DMS 273 treated with DMSO at 0.1 percent for 48 hours (cell line): ENCODE measurements around the gene NFS1.

Experiments used
- DNase-seq: peaks from one replicate; lab custom pipeline; 2025; lab: John Stamatoyannopoulos, UW

The NFS1 gene

DNA sequence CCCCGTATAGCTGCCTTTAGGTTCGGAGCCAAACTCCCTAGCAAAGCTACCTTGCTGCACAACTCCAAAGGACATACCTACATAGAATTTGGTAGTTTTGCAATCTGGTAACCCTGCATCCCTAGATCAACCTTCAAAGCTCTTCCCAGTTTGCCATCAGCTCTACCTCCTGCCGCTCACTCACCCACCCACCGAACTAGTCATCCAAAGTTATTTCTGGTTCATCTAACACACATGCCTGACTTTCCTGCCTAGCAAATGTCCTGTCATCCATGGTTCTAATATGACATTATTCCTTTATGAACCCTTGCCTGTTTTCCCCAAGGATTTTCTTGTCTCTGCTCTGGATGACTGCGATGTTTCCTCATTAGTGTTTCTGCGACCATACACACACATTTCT, 61.9 kb downstream of the NFS1 start:
- DNase-seq, result no peak

DNA sequence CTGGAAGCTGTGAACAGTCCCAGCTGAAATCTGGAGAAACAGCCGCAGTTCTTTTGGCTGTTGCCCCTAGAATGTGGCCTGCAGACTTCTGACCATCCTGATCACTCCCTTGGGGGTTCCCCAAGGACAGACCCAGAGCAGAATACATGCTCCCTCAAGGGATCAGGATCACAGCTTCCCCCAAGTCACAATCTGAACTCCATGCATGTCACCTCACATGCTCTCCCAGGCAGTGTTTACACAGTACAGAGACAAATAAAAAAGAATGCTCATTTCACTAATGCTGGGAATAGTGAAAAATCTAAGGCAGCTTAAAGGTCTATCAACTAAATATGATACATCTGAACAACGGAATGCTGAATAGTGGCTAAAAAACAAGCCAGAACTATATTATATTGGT, 63.1 kb downstream of the NFS1 start:
- DNase-seq, result no peak

DNA sequence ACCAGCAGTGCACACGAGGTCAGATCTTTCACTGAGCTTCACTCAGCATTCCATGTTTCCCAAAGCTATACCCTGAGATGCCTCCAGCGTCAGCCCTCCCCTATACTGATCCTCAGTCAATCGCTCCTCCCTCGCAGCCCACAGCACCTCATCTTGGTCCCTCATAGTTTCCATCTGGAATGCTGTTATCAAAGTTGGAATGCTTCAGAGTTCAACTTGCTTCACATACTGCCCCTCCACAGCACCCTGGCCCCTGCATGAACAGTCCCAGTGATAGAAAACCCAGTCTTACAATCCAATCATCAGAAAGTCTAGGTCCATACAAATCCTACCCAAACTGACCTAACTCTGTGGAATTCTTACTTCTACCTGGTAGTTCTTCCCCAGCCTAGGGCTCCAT, 63.5 kb downstream of the NFS1 start:
- no peak for DNase-seq

DNA sequence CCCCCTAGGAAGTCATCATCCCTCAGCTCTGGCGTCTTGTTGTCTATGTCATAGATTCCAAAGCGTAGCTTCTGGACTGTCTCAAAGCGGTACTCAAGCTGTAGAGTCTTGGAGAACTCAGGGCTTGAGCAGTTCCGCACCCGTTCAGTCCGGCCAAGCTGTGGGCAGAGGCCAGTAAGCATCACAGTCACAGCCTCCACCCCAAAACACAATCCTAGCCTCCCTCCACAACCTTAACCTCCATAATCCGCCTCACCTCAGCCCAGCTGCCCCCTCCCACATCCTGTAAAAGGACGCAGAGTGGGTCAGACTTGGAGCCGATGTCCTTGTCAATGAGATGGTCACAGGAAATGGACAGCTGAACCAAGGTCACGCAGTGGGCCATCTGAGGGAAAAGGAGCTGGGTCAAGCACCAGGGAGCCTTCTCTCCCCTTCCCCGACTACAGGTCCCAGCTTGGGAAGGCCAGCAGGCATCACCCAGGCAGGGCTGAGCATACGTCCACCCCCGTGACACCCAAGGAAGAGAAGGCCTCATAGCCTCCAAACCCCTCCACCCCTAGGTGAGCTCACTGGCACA, 66.5 kb downstream of the NFS1 start:
- DNase-seq, result no peak

DNA sequence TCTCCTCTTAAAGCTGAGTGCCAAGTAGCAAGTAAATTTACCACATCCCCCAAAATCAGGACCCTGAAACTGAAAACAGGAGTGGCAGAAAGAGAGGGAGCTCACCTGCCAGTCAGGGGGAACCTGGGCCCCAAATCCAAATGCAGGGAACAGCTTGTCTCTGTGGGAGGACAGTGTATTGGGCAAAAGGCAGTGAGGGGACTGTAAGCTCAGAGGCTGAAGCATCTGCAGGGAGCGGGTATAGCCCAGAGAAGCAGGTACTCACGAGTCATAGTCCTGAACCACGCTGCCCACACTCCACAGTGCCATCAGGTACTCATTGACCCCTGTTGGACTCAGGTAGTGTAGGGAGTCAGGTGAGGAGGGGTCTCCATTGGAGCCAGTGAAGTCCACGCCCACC, 68.5 kb downstream of the NFS1 start:
- DNase-seq, result no peak

DNA sequence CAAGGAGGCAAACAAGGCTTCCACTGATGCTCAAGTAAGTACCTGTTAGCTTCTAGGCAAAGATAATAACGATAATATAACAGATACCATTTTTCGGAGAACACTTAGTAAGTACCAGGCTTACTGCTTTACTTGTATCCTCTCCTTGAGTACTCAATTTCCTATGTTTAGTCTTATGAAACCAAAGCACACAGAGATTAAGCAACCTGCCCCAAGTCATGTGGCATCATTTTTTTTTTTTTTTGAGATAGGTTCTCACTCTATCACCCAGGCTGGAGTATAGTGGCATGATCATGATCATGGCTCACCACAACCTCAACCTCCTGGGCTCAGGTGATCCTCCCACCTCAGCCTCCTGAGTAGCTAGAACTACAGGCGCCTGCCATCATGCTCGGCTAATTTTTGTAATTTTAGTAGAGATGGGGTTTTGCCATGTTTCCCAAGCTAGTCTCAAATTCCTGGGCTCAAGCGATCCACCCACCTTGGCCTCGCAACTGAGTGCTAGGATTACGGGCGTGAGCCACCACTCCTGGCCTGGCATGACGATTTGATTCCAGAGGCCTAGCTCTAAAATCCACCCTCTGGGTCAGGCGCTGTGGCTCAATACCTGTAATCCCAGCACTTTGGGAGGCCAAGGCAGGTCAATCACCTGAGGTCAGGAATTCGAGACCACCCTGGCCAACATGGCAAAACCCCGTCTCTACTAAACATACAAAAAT, 69.6 kb downstream of the NFS1 start:
- no peak for DNase-seq

DNA sequence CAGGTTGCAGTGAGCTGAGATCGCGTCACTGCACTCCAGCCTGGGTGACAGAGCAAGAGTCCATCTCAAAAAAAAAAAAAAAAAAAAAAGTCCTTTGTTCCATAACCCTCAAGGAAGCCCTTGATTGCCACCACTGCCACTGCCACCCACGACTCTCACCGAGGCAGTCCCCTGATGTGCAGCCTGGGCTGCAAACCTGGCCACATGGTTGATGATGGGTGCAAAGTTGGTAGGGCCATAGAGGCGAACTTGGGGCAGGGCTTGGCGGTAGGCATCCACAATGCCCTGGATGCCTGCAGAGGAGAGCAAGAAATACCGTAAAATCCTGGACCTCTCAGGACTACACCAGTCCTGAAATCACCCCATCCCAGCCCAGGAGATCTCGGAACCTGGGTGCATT, 72.0 kb downstream of the NFS1 start:
- DNase-seq, result no peak

DNA sequence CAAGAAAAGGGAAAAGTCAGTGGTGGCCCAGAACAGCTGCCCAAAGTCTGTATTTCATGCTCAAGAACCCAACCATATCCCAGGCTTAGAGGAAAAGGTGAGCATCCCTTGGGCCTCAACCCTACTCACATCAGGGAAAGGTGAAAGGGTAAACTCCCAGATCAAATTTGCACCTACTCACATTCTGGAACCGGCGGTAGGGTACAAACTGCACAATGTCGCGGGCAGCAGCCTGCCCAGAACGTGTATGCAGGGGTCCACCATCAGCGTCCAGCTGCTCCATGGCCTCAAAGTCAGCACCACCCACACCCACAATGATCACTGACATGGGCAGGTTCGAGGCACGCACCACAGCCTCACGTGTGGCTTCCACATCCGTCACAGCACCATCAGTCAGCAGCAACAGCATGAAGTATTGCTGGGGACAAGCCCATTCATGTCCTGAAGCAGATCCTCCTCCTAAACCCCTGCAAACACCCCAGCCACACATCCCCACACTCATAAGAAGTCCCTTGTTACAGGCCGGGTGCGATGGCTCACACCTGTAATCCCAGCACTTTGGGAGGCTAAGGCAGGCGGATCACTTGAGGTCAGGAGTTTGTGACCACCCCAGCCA, 72.7 kb downstream of the NFS1 start:
- no peak for DNase-seq

DNA sequence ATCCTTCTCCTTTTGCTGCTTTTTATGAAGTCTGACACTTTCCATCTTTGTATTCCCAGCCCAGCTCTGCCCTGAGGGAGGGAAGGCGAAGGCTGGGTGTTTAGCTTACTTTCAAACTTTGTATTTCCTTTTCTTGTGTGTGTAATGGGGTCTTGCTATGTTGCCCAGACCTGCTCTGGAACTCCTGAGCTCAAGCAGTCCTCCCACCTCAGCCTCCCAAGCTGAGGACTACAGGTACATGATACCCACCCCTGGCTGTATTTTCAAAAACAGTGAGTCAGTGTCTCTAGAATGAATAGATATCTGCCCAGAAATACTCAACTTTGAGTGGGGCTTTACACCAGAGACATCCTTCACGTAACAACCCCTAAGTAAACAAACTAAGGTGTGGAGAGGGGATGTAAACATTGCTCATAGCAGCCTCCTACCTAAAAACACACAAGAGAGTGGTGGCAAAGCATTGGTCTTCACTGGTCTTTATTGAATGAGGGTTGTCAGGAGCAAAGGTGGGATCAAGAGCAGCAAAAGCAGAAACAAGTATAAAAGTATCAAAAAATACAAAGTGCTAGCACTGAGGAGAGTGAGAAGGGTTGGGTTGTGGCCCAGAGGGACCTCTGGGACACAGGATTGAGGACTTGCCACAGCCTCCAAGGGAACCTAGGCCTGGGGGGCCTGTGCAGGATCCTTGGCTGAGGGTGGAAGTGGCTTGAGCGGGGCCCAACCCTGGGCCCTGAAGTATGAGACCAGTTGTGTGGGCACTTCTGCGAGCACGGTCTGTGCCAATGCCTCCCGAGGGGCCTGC, 73.4 kb downstream of the NFS1 start:
- DNase-seq, result no peak

DNA sequence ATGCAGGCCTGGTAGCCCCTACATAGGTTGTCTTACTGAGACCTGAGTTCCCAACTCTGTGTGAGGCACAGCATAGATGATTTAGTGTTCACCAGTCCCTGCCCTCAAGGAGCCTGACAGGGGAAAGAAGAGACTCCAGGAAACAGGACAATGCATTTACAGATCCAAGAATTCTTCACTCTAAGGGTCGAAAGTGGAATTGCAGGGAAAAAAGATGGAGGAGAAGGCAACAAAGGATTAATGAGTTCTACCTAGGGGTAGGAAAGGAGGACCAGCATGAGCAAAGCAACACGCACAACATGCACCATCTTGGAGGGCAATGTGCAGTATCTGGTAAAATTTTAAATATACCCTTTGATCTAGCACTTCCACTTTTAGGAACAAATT, 77.6 kb downstream of the NFS1 start:
- DNase-seq, result no peak

DNA sequence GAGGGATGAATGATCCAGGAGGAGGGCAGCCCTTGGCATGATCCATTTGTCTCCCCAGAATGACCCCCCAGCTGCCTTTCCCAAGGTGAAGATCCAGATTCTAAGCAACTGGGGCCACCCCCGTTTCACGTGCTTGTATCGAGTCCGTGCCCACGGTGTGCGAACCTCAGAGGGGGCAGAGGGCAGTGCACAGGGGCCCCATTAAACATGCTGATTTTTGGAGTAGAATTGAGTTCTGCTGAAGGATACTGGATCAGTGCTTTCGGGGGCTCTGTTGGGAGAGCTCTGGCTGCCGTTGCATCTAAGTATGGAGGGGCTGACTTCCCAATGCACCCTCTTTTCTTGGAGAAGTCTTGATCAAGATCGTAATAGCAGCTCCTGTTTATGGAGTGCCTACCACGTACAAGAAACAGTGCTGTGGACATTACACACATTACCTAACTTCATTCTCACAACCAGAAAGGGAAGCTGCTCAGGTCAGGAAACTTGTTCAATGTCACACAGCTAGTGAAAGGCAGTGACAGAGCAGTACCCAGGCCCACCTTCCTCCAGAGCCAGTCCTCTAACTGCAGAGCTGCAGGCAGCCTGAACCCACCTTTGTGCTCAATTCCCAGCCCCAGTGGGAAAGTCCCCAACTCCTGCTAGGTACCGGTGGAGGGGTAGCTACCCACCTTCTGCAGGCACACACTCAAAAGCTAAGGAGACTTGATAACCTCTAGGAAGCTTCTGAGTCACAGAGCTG, 78.2 kb downstream of the NFS1 start:
- DNase-seq, result no peak

DNA sequence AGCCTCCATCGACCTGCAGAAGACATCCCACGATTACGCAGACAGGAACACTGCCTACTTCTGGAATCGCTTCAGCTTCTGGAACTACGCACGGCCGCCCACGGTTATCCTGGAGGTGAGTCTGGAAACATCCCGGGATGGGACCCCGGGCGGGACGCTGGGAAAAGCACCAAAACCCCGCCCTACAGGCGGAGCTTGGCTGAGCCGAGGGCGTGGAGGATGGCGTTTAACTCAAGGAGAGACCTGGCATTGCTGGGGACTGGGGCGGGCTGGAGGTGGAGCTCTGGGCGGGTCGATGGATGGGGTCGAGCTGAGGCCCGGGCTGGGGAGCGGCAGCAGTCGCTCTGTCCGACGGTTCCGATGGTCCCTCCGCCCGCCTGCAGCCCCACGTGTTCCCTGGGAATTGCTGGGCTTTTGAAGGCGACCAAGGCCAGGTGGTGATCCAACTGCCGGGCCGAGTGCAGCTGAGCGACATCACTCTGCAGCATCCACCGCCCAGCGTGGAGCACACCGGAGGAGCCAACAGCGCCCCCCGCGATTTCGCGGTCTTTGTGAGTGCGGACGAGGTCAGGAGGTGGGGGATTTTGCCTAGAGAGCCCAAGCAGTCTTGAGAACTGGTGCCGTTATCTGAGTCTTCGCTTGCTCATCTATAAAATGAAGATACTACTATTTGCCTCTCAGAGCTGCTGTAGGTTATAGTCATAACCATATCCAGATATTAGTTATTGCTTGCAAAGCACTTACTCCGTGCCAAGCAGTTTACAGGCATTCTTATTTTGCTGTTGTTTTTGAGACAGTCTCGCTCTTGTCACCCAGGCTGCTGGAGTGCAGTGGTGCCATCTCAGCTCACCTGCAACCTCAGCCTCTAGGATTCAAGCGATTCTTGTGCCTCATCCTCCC, 79.7 kb downstream of the NFS1 start:
- DNase-seq, result peak; percentile 80

DNA sequence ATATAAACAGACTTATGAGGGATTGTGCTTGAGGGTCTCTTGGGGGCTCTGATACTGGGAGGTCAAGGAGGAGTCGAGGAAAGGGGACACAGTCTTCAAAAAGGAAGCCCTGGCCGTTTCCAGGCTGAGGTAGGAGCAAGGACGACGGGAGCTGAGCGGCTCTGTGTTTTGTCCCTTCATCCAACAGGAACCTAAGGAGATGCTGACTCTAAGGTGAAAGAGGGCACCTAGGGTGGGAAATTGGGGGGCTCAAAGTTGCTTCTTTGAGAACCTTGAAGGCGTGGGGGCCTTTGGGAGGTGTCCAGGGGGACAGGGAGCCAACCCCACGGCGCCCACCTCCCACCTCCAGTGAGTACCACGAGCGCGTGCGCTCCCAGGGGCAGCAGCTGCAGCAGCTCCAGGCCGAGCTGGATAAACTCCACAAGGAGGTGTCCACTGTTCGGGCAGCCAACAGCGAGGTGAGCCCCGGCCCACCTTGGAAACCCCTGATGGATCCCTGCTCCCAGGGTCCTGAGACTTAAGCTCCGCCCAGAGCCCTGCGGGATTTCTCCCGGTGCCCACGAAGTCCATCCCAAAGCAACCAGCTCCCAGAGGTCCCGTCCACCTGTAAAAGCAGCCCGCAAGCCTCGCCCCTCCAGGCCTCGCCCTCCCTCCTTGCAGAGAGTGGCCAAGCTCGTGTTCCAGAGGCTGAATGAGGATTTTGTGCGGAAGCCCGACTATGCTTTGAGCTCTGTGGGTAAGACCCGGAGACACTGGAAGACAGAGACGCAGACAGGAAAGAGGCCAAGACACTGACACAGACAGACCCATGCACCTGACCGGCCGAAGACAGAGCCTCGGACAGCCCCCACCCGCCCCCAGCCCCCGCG, 80.7 kb downstream of the NFS1 start:
- no peak for DNase-seq
